ENCODE results near the gene PCDHA4.
"Not testable (repeated sequence)": the region's sequence is repeated elsewhere in the genome, so short reads cannot be mapped to it uniquely, and the experiment has no call there.

PCDHA4 gene

GRCh38 chr5:140821375-140822280 is 14.8 kb downstream of the PCDHA4 start, which contains the start of gene PCDHA5 (continued):
- TF ChIP-seq POU6F1 (CRISPR knock-in tag; IDR thresholded peaks at IDR 0.05; ENCODE audit: borderline replicate concordance, low read depth) (no peak), ARNTL (CRISPR knock-in tag; IDR thresholded peaks at IDR 0.05; ENCODE audit: borderline replicate concordance, low read depth) (no peak), PATZ1 (CRISPR knock-in tag; IDR thresholded peaks at IDR 0.05; ENCODE audit: borderline replicate concordance) (no peak), ESRRG (CRISPR knock-in tag; IDR thresholded peaks at IDR 0.05) (no peak)

- ATAC-seq: no peak
These were observed 15.4 kb downstream of the PCDHA4 start for GRCh38 chr5:140822281-140822629.

GRCh38 chr5:140822969-140823368 is 16.1 kb downstream of the PCDHA4 start:
- not testable (repeated sequence) for ATAC-seq

More at GRCh38 chr5:140822281-140822629, 15.4 kb downstream of the PCDHA4 start:
- TF ChIP-seq ARNTL (CRISPR knock-in tag; IDR thresholded peaks at IDR 0.05; ENCODE audit: borderline replicate concordance, low read depth) (no peak), GLIS3 (CRISPR knock-in tag; IDR thresholded peaks at IDR 0.05) (no peak), ISL1 (CRISPR knock-in tag; IDR thresholded peaks at IDR 0.05) (no peak), TSHZ2 (CRISPR knock-in tag; IDR thresholded peaks at IDR 0.05) (no peak), BACH2 (CRISPR knock-in tag; IDR thresholded peaks at IDR 0.05; ENCODE audit: borderline replicate concordance) (no peak), CREB5 (CRISPR knock-in tag; IDR thresholded peaks at IDR 0.05; ENCODE audit: low read depth) (no peak), POU6F1 (CRISPR knock-in tag; IDR thresholded peaks at IDR 0.05; ENCODE audit: borderline replicate concordance, low read depth) (no peak), RARB (CRISPR knock-in tag; IDR thresholded peaks at IDR 0.05) (no peak), TCF4 (CRISPR knock-in tag; IDR thresholded peaks at IDR 0.05; ENCODE audit: borderline replicate concordance) (no peak), PATZ1 (CRISPR knock-in tag; IDR thresholded peaks at IDR 0.05; ENCODE audit: borderline replicate concordance) (no peak), OSR1 (CRISPR knock-in tag; IDR thresholded peaks at IDR 0.05) (no peak), TOX (CRISPR knock-in tag; IDR thresholded peaks at IDR 0.05; ENCODE audit: borderline replicate concordance) (no peak), ZNF70 (CRISPR knock-in tag; IDR thresholded peaks at IDR 0.05) (no peak), ZC3H10 (CRISPR knock-in tag; IDR thresholded peaks at IDR 0.05) (no peak), ZFP30 (CRISPR knock-in tag; IDR thresholded peaks at IDR 0.05) (no peak)
